Mucosa of descending colon (tissue), 3 donors: Measurements from ENCODE around the gene CFAP43. TPM values are rescaled to one million over a fixed set of nuclear protein-coding genes. Genes with fewer than 3 reads are reported as not detected.

Source experiments
- ATAC-seq: fragments of 200-7000 bp; cut with Tn5 transposase; one replicate; pipeline ENCODE4 v1.9.1; 2020; ENCODE audit warnings: mild to moderate bottlenecking, moderate library complexity
- DNase-seq, 3 donors: peaks; one replicate each; pipeline ENCODE4 v3.0.0-alpha.2; 2020
- H3K36me3 ChIP-seq: fragments of 200-600 bp; one replicate; pipeline ENCODE4 v1.8.0; 2021; ENCODE audit warnings: low read depth, mild to moderate bottlenecking
- H3K4me1 ChIP-seq: fragments of 200-600 bp; one replicate; pipeline ENCODE4 v1.8.0; 2021; ENCODE audit warnings: low read depth, mild to moderate bottlenecking
- H3K4me3 ChIP-seq: fragments of 200-600 bp; one replicate; pipeline ENCODE4 v1.8.0; 2021; ENCODE audit warnings: mild to moderate bottlenecking
- H3K9me3 ChIP-seq: fragments of 200-600 bp; one replicate; pipeline ENCODE4 v1.8.0; 2021; ENCODE audit warnings: mild to moderate bottlenecking
- CTCF ChIP-seq: fragments of 200-600 bp; IDR thresholded peaks from one replicate; pipeline ENCODE4 v1.8.0; 2022; ENCODE audit warnings: antibody characterized with exemption, mild to moderate bottlenecking
- intact Hi-C, 2 donors: fragments of 100-400 bp; cut with DNase I in 1 of 2; cut with micrococcal nuclease in 1 of 2; formaldehyde crosslinking; loops; one replicate each; pipeline versions ENCODE4 v1.11.0 to v1.11.1; 2022; cut with DNase I, micrococcal nuclease
- total RNA-seq, 3 donors: library from RNA; stranded (reverse); fragmentation: NEBNext Ultra II Directional in 2 of 3; extraction: Animal tissue kit (Norgen Biotek cat#: 25700) in 2 of 3; gene quantifications; one replicate each; pipeline versions ENCODE4 v1.2.1 to v1.2.4, GENCODE V29; 2021 to 2023
- donor health status: DM: no; HTN: no; CAD: no; lungs with moderate emphysema.
- donor health status: DM: no; HTN: no; CAD: no.
- donor health status: DM: no; HTN: yes; CAD: no.

CFAP43 gene
- total RNA-seq, 3 donors from 2014 or later: 0.22 to 0.58 (median 0.32) TPM

- TF ChIP-seq CTCF: no peak
- intact Hi-C loops: no loop called here
- ATAC-seq: no peak
- Histone ChIP-seq H3K4me1 (no peaks in the 10 kb centered on the region), H3K36me3 (peaks cover 3% of the 10 kb centered on the region), H3K9me3 (no peaks in the 10 kb centered on the region), H3K4me3 (no peak overlapping the region)
- no peak for DNase-seq
These were observed 35.7 kb upstream of the CFAP43 start for GRCh38 chr10:104267721-104268404.

- TF ChIP-seq CTCF: no peak
- intact Hi-C loops: no loop called here
- no peak for ATAC-seq
- H3K9me3 ChIP-seq: no peaks in the 10 kb centered on the region
- peaks cover 7% of the 10 kb centered on the region for H3K36me3 ChIP-seq
- H3K4me3 ChIP-seq: no peak overlapping the region
- no peaks in the 10 kb centered on the region for H3K4me1 ChIP-seq
- DNase-seq: no peak
These were observed 32.6 kb upstream of the CFAP43 start for GRCh38 chr10:104264783-104265182.

GRCh38 chr10:104262055-104262454, 29.9 kb upstream of the CFAP43 start:
- DNase-seq (no peak), ATAC-seq (no peak)
- H3K4me1 ChIP-seq: peaks cover 7% of the 10 kb centered on the region
- no peak overlapping the region for H3K4me3 ChIP-seq
- TF ChIP-seq CTCF: no peak
- intact Hi-C loops: no loop called here
- no peaks in the 10 kb centered on the region for H3K9me3 ChIP-seq
- H3K36me3 ChIP-seq: peaks cover 7% of the 10 kb centered on the region

GRCh38 chr10:104260775-104261115, 28.6 kb upstream of the CFAP43 start:
- Histone ChIP-seq H3K36me3 (peaks cover 7% of the 10 kb centered on the region), H3K4me3 (no peak overlapping the region), H3K9me3 (no peaks in the 10 kb centered on the region), H3K4me1 (peaks cover 19% of the 10 kb centered on the region)
- ATAC-seq (no peak), DNase-seq (no peak)
- no peak for TF ChIP-seq CTCF
- intact Hi-C loops: no loop called here

- intact Hi-C loops: no loop called here
- TF ChIP-seq CTCF: no peak
- ATAC-seq (no peak), DNase-seq (no peak)
- Histone ChIP-seq H3K9me3 (no peaks in the 10 kb centered on the region), H3K36me3 (peaks cover 7% of the 10 kb centered on the region), H3K4me3 (no peak overlapping the region), H3K4me1 (peaks cover 20% of the 10 kb centered on the region)
These were observed 28.0 kb upstream of the CFAP43 start for GRCh38 chr10:104259999-104260774.
